Thyroid gland (tissue), 4 donors: ENCODE data around the gene ITGB7.

Source experiments
- POLR2A ChIP-seq, 2 donors: fragments of 450-650 bp; IDR thresholded peaks; one replicate each; pipeline ENCODE4 v1.6.1; 2017; ENCODE audit warnings: antibody characterized with exemption in 2 of 2, mild to moderate bottlenecking in 2 of 2, moderate library complexity in 1 of 2
- TF ChIP-seq, protein P1 (sequence below), 6 experiments: fragments of 200-600 bp in 3 of 6; fragments of 450-650 bp in 3 of 6; sonication (generic) in 3 of 6; IDR thresholded peaks; one replicate each; pipeline ENCODE4 v1.5.1; 2016 to 2019; ENCODE audit warnings: antibody characterized with exemption in 6 of 6, mild to moderate bottlenecking in 2 of 6, inconsistent platforms in 1 of 6, moderate library complexity in 1 of 6

DNA sequence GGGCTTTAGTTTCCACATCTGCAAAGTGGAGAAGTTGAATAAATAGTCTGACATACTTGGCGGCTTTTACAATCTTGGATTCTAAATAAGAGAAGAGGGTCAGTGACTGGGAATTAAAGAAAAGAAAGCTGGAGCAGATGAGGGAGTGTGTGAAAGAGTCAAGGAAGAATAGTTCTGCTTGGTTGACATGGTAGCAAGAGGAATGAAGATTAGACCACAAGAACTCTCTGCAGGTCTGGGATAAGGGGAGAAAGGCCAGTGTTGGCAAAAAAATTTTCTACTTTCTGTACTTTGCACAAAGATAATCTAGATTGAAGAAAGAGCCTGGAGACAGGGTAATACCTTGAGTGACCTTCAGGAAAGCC lies 5.9 kb downstream of the ITGB7 start:
- TF ChIP-seq, protein P1, sequence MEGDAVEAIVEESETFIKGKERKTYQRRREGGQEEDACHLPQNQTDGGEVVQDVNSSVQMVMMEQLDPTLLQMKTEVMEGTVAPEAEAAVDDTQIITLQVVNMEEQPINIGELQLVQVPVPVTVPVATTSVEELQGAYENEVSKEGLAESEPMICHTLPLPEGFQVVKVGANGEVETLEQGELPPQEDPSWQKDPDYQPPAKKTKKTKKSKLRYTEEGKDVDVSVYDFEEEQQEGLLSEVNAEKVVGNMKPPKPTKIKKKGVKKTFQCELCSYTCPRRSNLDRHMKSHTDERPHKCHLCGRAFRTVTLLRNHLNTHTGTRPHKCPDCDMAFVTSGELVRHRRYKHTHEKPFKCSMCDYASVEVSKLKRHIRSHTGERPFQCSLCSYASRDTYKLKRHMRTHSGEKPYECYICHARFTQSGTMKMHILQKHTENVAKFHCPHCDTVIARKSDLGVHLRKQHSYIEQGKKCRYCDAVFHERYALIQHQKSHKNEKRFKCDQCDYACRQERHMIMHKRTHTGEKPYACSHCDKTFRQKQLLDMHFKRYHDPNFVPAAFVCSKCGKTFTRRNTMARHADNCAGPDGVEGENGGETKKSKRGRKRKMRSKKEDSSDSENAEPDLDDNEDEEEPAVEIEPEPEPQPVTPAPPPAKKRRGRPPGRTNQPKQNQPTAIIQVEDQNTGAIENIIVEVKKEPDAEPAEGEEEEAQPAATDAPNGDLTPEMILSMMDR (IDR thresholded peaks at IDR 0.05) = no peak
- TF ChIP-seq POLR2A (IDR thresholded peaks at IDR 0.05) = no peak
